OCI-M2 (cell line): ENCODE results near the gene ZNF613.
"Not testable (repeated sequence)": the region's sequence is repeated elsewhere in the genome, so short reads cannot be mapped to it uniquely, and the experiment has no call there.

Experiments
- DNase-seq: peaks from one replicate; lab custom pipeline; 2025; ENCODE audit not compliant: unreplicated experiment; lab: John Stamatoyannopoulos, UW

Gene ZNF613

DNA sequence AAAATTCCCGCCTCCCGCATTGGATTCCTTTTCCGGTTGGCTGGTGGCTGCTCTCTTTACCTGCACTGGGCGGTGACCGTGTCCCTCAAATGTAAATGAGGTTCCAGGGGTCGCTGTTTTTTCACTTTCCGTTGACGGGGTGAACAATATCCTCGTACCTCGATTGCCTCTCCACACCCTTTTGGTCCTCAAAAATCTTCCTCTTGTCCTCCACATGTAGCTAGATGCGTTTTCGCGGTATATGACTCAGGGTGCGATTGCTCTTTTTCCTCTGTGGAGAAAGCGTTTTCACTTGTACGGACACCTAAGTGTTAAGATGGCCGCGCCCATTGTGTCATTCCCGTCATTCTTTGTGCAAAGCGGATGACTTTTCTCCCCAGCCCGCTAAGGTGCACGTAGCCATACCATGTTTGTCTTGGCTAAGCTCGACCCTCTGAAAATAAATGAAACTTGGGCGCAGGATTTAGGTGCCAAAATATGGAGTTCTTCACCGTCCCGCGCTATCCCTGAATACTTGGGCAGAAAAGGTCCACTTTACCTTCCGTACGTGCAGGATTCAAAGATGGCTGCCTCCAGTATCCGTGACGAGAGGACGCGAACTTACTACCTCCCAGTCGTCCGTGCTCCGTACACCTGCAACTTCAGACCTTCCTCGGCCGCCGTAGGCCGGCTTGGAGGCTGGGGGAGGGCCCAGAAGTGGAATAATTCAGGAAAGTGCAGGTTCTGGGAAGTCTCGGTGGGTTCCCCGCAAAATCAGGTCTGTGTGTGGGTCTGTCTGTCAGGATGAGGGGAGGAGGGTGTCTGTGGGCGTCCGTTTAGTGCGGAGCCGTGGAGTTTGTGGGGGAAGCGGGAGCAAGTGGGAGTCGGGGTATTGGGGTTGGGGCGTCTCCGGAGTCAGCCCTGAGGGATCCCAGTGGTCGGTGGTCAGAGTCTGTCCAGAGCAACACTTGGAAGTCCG is at the start of gene ZNF613:
Gene ZNF613 (plus strand): TSS at position 689 of the 958 bp plus-strand sequence. CDS start 8,749 bp downstream, outside the sequence.
- DNase-seq = peak; percentile 69

DNA sequence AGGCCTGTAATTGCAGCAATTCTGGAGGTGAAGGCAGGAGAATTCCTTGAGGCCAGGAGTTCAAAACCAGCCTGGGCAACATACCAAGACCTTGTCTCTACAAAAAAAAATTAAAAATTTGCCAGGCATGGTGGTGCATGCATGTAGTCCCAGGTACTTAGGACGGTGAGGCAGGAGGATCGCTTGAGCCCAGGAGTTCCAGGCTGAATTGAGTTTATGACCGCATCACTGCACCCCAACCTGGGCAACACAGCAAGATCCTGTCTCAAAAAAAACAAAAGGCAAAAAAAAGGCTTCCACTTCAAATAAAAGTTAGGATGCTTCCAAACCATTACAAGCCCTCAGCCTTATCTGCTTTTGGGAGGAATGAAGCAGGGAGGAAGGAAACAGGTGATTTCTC is 44.8 kb upstream of the ZNF613 start:
- DNase-seq = no peak

DNA sequence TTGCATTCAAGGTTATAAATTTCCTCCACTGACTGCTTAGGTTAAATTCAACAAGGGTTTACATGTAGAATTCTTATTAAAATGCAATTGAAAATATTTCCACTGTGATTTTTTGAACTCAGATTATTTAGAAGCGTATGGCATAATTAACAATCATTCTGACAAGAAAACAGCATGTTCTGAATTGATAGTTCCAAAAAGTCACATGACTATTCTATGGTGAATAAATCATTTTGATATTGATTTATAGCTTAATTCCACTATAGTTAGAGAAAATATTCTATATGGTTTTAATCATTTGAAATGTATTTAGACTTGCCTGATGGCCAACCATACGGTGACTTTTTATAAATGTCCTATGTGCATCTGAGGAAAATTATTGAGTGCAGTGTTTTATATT is 42.6 kb upstream of the ZNF613 start:
- DNase-seq = no peak

DNA sequence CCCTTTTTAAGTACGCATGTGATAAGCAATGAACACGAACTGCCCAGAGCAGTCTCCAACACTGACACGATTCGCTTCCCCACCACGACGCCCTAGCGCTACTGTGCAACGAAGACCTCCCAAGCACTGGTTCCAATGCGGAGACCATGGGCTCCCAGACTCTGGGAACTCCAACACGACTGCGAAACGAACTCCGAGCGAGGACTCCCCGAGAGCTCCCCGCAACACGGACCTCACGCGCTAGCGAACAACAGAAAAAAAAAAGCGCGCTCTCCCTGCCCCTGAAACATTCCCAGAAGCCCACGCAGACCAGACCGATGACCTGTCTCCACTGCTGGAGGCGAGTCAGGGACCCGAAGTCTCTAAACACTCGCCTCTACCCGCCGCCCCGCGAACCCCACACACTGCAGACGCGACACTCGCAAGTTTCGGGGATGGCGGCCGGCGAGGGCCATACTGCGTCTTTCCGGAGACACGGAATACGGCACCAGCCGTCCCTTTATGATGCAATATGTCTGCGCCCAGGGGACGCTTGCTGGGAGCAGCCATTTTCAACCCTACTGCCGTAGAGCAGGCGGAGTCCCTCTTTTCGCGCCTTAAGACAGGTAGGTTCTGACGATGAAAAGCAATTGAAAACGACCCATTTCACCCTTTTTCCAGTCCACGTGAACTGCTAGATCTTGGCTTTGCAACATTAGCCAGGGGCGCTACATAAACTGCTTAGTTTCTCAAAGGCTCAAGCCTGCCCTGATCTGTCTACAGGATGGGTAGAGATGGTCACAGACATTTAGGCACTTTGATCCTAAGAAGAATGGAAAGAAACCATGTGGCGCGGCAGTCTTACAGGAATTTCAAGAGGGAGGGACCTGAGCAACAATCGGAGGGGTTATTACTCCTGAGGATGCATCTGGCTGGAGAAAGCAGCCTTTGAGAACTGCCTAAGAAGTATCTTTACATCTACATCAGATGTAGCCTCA is 39.5 kb upstream of the ZNF613 start, which contains the start of gene ZNF577:
Gene ZNF577 (minus strand): TSS at position 430 of the 977 bp plus-strand sequence. CDS start 7,569 bp downstream, outside the sequence.
- DNase-seq = no peak

DNA sequence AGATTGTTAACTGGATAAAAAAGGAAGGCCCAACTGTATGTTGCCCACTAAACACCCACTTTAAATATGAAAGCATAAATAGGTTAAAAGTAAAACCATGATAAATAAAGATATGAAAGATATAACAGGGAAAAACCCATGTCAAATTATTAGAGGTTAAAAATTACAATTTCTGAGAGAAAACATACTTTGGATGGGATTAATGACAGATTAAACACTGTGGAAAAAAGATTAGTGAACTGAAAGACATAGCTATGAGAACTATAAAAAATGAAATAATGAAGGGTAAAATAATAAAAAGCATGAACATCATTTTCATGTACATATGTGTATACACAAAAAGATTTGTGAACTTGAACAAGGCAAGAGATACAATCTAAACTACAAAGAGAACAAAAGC is 37.3 kb upstream of the ZNF613 start:
- no peak for DNase-seq

DNA sequence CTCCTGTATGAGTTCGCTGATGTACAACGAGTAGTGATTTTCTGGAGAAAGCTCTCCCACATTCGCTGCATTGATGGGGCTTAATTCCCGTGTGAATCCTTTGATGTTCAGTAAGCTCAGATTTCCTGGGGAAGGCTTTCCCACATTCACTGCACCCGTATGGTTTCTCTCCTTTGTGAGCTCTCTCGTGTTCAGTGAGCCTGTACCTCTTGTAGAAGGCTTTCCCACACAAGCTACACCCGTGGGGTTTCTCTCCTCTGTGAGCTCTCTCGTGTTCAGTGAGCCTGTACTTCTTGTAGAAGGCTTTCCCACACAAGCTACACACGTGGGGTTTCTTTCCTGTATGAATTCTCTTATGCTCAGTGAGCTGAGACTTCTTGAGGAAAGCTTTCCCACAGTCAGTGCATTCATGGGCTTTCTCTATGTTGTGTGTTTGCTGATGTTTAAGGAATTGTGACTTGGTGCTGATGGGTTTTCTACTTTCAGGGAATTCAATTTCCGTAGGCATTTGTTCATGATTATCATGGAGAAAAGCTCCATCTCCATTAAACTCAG is 36.0 kb upstream of the ZNF613 start:
- DNase-seq = no peak

DNA sequence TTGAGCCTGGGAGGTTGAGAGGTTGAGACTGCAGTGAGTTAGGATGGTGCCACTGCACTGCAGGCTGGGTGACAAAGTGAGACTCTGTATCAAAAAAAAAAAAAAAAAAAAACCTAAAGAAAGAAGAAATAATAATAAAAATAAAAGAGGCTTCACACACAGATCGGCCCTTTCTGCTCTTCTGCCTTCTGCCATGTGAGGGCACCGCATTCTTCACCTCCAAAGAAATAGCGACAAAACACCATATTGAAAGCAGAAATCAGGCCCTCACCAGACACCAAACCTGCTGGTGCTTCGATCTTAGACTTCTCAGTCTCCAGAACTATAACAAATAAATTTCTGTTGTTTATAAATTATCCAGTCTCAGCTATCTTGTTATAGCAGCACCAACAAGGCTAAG is 25.4 kb upstream of the ZNF613 start:
- DNase-seq = no peak

DNA sequence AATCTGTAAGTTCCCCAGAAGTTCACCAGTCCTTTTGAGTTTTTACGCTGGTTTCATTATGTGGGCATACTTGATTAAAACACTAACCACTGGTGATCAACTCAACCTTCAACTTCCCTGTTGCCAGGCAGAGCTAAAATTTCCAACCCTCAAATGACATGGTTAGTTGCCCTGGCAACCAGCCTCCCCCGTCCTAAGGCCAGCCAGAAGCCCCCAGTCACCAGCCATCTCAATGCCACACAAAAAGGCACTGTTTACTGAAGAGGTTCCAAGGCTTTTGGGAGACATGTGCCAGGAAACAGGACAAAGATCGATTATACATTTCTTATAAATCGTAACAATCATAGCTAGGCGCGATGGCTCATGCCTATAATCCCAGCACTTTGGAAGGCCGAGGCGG is 24.1 kb upstream of the ZNF613 start:
- no peak for DNase-seq

DNA sequence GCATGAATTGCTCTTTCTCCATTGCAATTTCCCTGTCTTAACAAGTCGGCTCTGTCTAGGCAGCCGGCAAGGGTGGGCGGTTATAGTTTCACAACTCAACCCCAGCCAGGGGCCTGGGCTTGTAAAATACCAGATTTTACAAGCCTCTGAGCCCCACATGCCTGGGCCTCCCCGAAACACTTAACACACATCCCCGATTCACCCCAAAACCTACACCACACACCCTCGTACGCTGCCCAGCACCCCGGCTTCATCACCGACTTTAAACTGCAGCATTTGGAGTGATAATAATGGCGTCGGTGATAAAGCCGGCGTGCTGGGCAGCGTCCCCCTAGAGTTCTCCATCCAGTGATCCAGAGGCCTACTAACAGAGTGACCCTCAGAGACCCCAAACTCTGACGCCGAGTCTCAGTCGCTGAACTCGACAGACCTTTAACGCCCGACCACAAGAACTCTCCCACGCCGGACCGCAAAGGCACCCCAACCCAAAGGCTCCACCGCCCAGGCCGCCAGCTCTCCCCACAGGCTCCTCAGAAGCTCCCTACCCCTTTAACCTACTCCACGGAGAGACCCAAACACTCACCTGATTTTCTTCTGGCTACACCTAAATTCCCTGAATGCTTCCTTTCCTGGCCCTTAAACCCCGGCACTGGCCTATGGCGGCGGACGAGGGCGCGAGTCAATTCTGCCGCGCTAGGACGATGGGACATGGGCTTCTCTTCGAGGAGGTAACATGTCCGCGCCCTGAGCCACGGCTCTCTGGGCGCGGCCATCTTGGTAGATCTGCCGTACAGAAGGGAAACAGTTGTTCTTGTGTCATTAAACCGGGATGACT is 22.7 kb upstream of the ZNF613 start, which contains the start of gene ZNF649:
Gene ZNF649 (minus strand): TSS at position 687 of the 835 bp plus-strand sequence. CDS start 4,910 bp downstream, outside the sequence.
- peak; percentile 67 for DNase-seq

DNA sequence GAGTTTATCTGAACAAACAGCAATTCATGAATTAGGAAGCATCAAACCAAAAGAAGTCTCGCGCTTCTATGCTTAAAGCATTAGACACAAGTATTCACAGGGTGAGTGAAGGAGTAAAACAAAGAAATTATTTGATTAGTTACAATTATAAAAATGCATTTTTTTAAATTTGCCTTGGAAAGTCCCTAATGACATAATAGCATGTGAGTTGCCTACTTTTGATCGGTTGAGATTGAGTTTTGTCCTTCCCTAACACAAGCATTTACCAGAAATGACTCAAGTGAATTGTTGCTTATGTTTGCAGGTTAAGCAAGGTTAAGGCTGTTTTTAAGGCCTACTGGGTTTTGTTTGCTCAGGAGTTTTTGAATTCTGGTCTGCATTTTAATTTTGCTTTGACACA is 22.1 kb upstream of the ZNF613 start:
- DNase-seq = no peak

DNA sequence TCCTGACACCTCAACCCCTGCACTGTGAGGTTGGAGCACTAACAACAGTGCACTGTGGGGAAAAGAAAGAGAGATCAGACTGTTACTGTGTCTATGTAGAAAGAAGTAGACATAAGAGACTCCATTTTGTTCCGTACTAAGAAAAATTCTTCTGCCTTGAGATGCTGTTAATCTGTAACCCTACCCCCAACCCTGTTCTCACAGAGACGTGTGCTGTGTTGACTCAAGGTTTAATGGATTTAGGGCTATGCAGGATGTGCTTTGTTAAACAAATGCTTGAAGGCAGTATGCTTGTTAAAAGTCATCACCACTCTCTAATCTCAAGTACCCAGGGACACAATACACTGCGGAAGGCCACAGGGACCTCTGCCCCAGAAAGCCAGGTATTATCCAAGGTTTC is 21.6 kb upstream of the ZNF613 start:
- not testable (repeated sequence) for DNase-seq

DNA sequence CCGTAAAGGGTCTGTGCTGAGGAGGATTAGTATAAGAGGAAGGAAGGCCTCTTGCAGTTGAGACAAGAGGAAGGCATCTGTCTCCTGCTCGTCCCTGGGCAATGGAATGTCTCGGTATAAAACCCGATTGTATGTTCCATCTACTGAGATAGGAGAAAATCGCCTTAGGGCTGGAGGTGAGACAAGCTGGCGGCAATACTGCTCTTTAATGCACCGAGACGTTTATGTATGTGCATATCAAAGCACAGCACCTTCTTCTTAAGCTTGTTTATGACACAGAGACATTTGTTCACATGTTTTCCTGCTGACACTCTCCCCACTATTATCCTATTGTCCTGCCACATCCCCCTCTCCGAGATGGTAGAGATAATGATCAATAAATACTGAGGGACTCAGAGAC is 21.2 kb upstream of the ZNF613 start:
- DNase-seq = not testable (repeated sequence)

DNA sequence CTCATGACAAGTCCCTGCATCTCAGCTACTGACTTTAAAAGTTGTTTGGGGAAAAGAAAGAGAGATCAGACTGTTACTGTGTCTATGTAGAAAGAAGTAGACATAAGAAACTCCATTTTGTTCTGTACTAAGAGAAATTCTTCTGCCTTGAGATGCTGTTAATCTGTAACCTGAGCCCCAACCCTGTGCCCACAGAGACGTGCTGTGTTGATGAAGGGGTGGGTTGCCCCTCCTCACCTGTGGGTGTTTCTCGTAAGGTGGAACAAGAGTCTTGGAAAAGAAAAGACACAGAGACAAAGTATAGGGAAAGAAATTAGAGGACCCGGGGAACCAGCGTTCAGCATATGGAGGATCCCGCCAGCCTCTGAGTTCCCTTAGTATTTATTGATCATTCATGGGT is 19.3 kb upstream of the ZNF613 start:
- DNase-seq = not testable (repeated sequence)

DNA sequence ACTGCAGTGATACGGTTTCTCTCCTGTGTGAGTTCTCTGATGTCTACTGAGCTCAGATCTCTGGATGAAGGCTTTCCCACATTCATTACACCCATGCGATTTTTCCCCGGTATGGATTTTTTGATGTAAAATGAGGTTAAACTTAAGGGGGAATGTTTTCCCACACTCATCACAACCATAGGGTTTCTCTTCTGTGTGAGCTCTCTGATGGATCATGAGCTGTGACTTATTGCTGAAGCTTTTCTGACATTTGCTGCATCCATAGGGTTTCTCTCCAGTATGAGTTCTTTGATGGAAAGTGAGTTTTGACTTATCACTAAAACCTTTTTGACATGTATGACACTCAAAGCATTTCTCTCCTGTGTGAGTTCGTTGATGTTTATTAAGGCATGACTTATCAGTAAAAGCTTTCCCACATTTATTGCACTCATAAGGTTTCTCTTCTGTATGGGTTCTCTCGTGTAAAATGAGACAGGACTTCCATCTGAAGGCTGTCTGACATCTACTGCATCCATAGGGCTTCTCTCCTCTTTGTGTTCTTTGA is 11.9 kb upstream of the ZNF613 start:
- no peak for DNase-seq

DNA sequence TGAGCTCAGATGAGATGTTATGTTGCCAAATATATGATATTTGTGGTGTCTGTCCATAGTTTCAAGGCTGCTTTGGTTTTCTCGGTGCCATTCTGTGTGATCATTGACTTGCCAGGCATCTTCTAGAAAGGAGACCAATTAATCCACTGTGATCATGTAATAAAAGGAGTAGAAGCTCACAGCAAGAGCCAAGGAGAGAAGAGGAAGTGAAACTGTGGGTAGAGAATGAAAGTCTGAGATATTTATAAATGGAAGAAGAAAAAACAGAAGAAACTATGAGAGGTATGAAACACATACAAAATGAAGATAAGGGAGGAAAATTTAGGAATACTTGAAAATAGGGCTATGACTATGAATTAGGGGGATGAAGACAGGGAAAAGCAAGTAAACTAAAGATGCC is 11.1 kb upstream of the ZNF613 start:
- DNase-seq = no peak

DNA sequence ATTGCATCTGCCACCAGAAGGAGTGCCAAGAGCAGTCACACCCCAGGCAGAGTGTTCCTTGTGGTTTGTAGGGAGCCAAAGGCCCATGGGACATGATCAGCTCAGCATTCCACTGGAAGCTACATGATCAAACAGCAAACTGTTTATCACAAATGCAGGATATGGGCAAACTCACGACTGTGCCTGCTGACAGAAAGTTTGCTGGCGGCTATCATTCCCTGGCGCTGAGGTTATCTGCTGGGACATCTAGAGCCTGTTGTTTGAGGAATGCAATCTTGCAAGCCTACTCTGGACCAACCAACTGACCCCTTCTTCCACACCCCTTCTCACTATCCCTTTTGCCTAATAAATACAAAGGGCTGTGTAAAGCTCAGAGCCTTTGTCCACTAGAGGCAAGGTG is 7.7 kb upstream of the ZNF613 start:
- DNase-seq = no peak

DNA sequence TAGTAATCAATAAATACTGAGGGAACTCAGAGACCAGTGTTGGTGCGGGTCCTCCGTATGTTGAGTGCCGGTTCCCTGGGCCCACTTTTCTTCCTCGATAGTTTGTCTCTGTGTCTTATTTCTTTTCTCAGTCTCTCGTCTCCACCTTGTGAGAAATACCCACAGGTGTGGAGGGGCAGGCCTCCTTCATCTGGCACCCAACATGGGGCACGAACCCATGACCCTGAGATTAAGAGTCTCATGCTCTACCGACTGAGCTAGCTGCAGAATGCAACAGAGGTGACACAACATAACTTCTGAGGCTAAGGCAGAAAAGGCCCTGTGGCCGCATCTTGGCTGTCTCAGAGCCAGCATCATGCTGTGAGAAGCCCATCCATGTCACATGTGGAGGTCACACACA is 5.3 kb upstream of the ZNF613 start:
- DNase-seq = no peak

DNA sequence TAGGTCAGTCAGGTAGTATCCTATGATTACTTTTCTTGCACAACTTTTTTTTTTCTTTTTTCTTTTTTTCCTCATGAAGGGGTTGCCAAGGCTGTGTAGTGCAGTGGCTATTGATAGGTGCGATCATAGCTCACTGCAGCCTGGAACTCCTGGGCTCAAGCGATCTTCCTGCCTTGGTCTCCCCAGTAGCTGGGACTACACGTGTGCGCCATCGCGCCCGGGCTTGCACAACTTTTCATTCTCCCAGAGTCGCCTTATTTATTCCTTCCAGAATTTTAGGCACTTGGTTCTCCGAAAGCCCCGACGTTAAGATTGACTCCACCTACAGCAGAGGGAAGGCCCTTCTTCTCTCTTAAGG is 867 bp upstream of the ZNF613 start:
- DNase-seq = no peak

DNA sequence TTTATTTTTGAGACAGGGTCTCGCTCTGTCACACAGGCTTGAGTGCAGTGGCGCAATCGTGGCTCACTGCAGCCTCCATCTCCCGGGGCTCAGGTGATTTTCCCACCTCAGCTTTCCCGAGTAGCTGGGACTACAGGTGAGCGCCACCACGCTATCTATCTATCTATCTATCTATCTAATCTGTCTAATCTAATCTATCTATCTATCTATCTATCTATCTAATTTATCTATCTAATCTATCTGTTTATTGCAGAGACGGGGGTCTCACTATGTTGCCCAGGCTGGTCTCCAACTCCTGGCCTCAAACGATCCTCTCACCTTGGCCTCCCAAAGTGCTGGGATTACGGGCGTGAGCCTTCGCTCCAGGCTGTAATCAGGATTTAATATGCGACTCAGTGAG is 587 bp downstream of the ZNF613 start:
- DNase-seq = no peak

DNA sequence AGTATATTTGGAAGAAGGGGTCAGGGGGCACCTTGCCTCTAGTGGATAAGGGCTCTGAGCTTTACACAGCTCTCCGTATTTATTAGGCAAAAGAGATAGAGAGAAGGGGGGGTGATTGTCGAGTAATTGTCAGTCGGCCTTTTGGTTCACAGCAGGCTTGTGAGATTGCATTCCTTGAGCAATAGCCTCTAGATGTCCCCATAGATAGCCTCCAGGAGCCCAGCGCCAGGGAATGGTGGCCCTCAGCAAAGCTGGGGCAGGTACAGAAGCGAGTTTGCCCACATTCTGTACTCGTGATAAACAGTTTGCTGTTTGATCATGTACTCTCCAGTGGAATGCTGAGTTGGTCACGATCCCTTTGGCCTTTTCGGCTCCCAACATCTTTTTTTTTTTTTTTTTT is 4.6 kb downstream of the ZNF613 start:
- DNase-seq = no peak
